Colonic mucosa (tissue), 4 donors: Measurements from ENCODE around the gene GHRL. TPM values are rescaled to one million over a fixed set of nuclear protein-coding genes. Genes with fewer than 3 reads are reported as not detected.

Experiments used
- DNase-seq: peaks from one replicate; pipeline ENCODE4 v3.0.0-alpha.2; 2020
- H3K27ac ChIP-seq: fragments of 200-600 bp; one replicate; pipeline ENCODE4 v1.8.0; 2021
- H3K27me3 ChIP-seq: fragments of 200-600 bp; one replicate; pipeline ENCODE4 v1.8.0; 2021
- H3K36me3 ChIP-seq: fragments of 200-600 bp; one replicate; pipeline ENCODE4 v1.8.0; 2021
- H3K4me1 ChIP-seq: fragments of 200-600 bp; one replicate; pipeline ENCODE4 v1.8.0; 2021; ENCODE audit warnings: mild to moderate bottlenecking
- H3K4me3 ChIP-seq: fragments of 200-600 bp; one replicate; pipeline ENCODE4 v1.8.0; 2021
- H3K9ac ChIP-seq, 2 donors: one replicate each; pipeline ENCODE4 v1.7.0; 2013; ENCODE audit warnings: control low read depth in 2 of 2, low read depth in 2 of 2, low read length in 2 of 2
- H3K9me3 ChIP-seq: fragments of 200-600 bp; one replicate; pipeline ENCODE4 v1.8.0; 2021
- CTCF ChIP-seq: fragments of 200-600 bp; IDR thresholded peaks from one replicate; pipeline ENCODE4 v1.8.0; 2022; ENCODE audit warnings: antibody characterized with exemption, mild to moderate bottlenecking
- intact Hi-C: fragments of 100-400 bp; cut with DNase I; formaldehyde crosslinking; loops from one replicate; pipeline ENCODE4 v1.14.1; 2022
- total RNA-seq, 2 donors: library from RNA; stranded (reverse); fragmentation: NEBNext Ultra II Directional in 1 of 2; extraction: Animal tissue kit (Norgen Biotek cat#: 25700) in 1 of 2; gene quantifications; one replicate each; pipeline ENCODE4 v1.2.1, GENCODE V29; 2021
- donor health status: healthy.
- donor health status: DM: no; HTN: no; CAD: no.
- donor health status: DM: no; HTN: no; CAD: no.

Gene GHRL
- total RNA-seq, 2 donors from 2014 or later = 0.67 to 1.1 TPM

- Histone ChIP-seq H3K9ac (no peak overlapping the region), H3K27me3 (no peaks in the 10 kb centered on the region), H3K36me3 (no peaks in the 10 kb centered on the region), H3K4me1 (no peaks in the 10 kb centered on the region), H3K27ac (no peak overlapping the region), H3K9me3 (no peaks in the 10 kb centered on the region), H3K4me3 (no peak overlapping the region)
- intact Hi-C loops = no loop called here
- TF ChIP-seq CTCF = no peak
- no peak for DNase-seq
Observed at GRCh38 chr3:10280571-10280970, 12.2 kb downstream of the GHRL start.

- Histone ChIP-seq H3K27me3 (no peaks in the 10 kb centered on the region), H3K9me3 (no peaks in the 10 kb centered on the region), H3K4me1 (no peaks in the 10 kb centered on the region), H3K36me3 (no peaks in the 10 kb centered on the region), H3K9ac (no peak overlapping the region), H3K4me3 (no peak overlapping the region), H3K27ac (no peak overlapping the region)
- intact Hi-C loops = no loop called here
- no peak for TF ChIP-seq CTCF
- DNase-seq = no peak
Observed at GRCh38 chr3:10280177-10280529, 12.6 kb downstream of the GHRL start.

GRCh38 chr3:10279384-10280176 is 13.2 kb downstream of the GHRL start:
- no peaks in the 10 kb centered on the region for H3K4me1 ChIP-seq
- H3K9ac ChIP-seq = no peak overlapping the region
- no peak overlapping the region for H3K4me3 ChIP-seq
- no peaks in the 10 kb centered on the region for H3K36me3 ChIP-seq
- H3K27ac ChIP-seq = no peak overlapping the region
- no peaks in the 10 kb centered on the region for H3K9me3 ChIP-seq
- H3K27me3 ChIP-seq = no peaks in the 10 kb centered on the region
- no peak for TF ChIP-seq CTCF
- DNase-seq = no peak
- intact Hi-C loops = no loop called here

- Histone ChIP-seq H3K9ac (no peak overlapping the region), H3K4me1 (no peaks in the 10 kb centered on the region), H3K4me3 (no peak overlapping the region), H3K27me3 (no peaks in the 10 kb centered on the region), H3K27ac (no peak overlapping the region), H3K9me3 (no peaks in the 10 kb centered on the region), H3K36me3 (no peaks in the 10 kb centered on the region)
- DNase-seq = no peak
- intact Hi-C loops = no loop called here
- TF ChIP-seq CTCF = no peak
Observed at GRCh38 chr3:10278501-10278900, 14.2 kb downstream of the GHRL start.

GRCh38 chr3:10277115-10277625 is 15.6 kb downstream of the GHRL start:
- Histone ChIP-seq H3K27ac (no peak overlapping the region), H3K27me3 (no peaks in the 10 kb centered on the region), H3K36me3 (no peaks in the 10 kb centered on the region), H3K4me1 (no peaks in the 10 kb centered on the region), H3K9ac (no peak overlapping the region), H3K4me3 (no peak overlapping the region), H3K9me3 (no peaks in the 10 kb centered on the region)
- intact Hi-C loops = no loop called here
- no peak for DNase-seq
- no peak for TF ChIP-seq CTCF
